GM21825 (cell line): ENCODE measurements around the gene OPCML.
A peak's percentile ranks its signal among the peaks of the same experiment; 100 is the strongest.

Experiments
- ATAC-seq: cut with Tn5 transposase; IDR thresholded peaks from one replicate; pipeline ENCODE4 v1.9.1; 2021; ENCODE audit warnings: mild to moderate bottlenecking, moderate library complexity; ENCODE audit not compliant: unreplicated experiment

OPCML gene

DNA sequence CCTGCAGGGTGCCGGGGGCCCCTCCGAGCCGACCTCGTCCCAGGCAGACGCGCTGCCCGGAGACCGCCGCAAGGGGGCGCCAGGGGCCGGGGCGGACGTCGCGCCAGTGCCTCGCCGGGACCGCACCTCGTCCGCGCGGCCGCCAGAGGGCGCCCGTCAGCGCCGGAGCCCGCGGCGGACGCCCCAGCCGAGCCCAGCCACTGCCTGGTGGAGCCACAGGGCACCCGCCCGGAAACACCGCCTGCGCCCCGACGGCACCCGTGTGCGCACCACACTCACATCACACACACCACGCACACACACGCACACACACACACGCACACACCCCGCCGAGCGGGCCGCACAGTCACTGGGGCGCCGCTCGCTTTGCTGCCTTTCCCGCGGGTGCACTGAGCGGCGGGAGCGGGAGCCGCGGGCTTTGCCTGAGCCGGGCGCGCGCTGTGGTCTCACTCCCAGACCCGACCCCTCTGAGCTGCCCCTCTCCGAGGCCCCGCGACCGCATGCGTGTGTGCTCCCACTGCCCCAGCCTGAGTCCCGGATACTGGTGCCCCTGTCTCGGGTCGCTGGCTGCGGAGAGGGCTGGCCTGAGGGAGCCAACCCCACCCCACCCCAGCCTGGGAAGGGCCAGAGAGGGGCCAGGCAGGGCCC, 449.3 kb downstream of the OPCML start:
- ATAC-seq = peak; percentile 94

DNA sequence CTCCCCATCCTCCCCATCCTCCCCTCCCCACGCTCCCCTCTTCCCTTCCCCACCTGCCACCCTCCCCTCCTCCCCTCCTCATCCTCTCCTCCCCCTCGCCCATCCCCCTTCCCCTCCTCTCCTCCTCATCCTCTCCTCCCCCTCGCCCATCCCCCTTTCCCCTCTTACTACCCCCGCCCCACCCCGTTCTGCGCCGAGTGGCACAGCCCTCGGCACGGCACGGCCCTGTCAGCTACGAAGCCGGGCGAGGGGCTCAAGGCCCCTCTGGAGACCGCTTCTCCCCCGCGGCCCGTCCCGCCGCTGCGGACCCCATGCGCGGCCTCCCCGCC, 449.9 kb downstream of the OPCML start:
- no peak for ATAC-seq

DNA sequence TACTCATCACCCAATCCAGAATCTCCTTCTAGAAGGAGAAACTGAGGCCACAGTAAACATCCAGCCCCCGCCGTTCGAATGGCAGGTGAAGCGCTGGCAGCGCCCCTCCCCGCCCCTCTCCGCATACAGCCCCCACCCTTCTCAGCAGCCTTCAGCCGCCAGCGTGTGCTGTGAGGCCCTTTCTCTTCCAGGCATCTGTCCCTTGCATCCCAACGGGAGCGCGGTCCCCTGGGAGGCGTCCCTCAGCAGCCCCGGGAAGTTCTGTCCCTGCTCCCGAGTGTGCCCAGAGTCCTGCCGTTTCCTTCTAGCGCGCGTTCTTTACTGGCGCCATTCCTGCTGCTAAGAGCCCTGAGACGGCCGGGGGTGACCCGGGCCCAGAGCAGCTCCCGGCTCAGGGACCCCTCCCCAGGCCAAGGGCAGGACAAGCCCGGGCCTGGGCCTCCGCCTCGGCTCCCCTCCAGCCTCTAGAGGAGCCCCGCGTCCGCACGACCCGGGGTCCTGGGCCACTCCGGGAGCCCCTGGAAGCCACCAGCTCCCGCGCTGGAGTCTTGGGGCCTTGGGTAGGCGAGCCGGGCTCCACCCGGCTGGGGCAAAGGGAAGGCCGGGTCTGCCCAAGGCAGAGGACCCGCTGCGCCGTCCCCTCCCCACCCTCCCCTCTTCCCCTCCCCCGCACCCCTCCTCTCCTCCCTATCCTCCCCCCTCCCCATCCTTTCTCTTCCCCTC, 450.4 kb downstream of the OPCML start:
- ATAC-seq = no peak

- no peak for ATAC-seq
These were observed 451.3 kb downstream of the OPCML start for GRCh38 chr11:133081020-133081419.

GRCh38 chr11:133078591-133079404, 453.5 kb downstream of the OPCML start:
- ATAC-seq = no peak

DNA sequence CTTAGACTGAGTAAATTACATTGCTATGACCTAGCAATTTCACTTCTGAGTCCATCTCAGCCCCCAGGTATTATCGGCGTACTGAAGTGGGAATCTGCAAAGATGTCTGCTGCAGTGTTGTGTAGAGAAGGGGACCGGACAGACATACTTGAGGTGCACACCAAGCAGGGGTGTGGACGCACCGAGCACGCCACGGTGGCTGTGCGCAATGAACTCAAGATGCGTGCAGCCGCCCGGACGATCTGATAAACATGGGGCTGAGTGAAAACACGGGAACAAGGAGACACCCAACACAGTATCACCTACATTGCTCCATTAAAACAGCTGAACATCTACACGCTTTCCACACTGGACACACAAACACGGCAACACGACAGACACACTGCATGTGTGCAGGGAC, 454.3 kb downstream of the OPCML start:
- no peak for ATAC-seq

- ATAC-seq = no peak
These were observed 456.9 kb downstream of the OPCML start for GRCh38 chr11:133075351-133075750.

- no peak for ATAC-seq
These were observed 459.3 kb downstream of the OPCML start for GRCh38 chr11:133072858-133073582.

GRCh38 chr11:133072378-133072777, 459.9 kb downstream of the OPCML start:
- ATAC-seq = no peak

GRCh38 chr11:133070791-133071190, 461.5 kb downstream of the OPCML start:
- ATAC-seq = no peak

- no peak for ATAC-seq
These were observed 462.1 kb downstream of the OPCML start for GRCh38 chr11:133070021-133070713.

DNA sequence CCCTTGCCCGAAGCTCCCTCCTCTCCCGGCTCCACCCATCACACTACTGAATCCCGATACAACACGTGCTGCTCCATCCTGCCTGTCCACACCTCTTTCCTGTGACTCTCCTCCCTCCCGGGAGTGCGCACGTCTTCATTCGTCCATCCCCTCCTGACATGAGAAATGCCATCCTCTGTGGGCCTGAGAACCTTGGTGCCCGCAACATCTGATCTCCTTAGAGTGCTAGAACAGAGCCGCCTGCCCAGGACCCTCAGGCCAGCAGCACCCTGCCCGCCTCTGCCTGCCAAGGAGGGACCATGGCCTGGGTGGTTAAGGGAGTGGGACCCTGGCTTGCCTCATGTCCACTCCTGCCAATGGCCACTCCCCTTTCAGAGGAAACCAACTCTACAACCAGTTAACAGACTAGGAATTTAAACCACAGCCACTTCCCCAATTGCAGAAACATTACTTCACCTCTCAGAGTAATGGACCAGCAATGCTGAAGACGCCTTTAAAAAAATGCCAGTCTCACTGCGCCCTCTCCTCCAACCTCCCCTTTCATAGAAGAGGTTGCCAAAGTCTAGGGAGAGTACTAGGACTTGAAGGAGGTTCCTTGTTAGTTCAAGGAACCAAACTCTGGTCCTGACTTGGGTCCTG, 466.3 kb downstream of the OPCML start:
- ATAC-seq = no peak

DNA sequence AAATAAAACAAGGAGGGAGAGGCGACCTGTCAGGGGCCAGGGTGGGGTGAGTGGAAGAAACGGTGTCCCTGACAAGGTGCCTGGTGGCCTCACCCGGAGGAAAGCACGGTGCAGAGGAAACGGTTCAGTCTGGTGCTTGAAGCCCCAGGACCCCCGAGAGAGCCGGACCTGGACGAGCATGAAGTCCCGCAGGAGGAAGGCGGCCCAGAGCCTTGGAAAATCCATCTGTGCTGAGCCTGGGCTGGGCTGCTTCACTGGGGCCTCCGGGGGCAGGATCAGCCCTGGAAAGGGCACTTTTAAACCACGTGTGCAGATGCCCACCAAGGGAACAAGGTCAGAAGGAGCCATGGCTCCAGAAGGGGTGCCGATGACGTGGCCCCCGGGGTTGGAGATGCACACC, 467.3 kb downstream of the OPCML start:
- ATAC-seq = no peak

GRCh38 chr11:133064152-133064877, 468.0 kb downstream of the OPCML start:
- ATAC-seq = no peak

- no peak for ATAC-seq
These were observed 473.8 kb downstream of the OPCML start for GRCh38 chr11:133058501-133058900.

DNA sequence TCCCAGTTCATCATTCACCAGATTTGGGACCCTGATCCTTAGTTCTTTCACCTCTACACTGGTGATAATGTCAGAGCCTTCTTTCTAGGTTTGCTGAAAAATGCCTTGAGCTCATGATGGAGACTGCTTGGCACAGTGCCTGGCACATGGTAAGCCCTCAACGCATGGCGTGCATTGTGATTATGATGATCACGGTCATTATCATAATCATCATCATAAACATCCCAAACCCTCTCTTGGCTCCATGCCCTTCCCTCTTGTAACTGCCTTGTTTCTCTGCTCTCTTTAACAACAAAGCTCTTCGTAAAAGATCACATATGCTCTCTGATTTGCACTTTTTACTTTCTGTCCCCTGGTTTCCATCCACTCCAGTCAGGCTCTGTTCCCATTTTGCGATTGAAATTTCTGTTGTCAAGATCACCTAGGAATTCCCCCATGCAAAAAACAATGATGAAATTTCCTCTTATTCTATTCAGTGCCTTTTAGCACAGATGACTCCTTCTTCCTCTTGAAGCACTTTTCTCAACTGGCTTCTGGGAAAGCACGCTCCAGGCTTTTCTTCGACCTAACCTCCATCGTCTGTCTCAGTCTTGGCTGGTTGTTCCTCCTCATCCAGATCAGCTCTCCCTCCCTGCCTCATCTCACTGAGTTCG, 479.1 kb downstream of the OPCML start:
- no peak for ATAC-seq

GRCh38 chr11:133052537-133052936, 479.8 kb downstream of the OPCML start:
- no peak for ATAC-seq

DNA sequence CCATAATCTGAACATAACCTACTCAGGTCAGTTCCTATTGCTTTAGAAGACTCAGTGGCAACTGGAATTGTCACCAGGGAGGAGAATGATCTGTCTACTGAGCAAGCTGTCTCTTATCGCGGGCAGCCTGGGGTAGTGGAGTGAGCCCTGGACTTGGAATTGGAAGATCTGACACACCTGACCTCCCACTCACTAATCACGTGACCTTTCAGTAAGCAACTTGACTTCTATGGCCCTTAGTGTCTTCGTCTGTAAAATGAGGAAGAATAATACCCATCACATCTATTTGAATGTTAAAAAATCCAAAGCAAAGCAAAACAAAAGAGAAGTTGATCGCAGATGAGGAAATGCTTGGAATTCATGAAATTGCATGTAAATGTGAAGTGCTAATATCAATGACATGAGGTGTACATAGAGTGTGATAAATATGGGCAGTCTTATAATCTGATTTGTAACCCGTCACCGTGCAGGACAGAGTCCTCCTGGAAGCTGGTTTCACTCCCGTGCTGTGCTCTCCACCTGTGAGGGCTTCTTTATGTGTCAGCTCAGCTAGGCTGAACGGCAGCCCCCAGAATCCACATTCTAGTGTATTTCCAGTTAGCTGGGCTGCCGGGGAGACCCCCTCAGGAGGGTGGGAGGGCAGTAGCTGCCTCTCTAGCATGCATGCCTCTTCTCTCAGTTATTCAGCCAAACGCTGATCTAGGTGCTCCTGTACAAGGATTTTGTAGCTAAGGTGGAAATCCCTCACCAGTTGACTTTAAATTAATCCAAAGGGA, 482.9 kb downstream of the OPCML start:
- ATAC-seq = no peak
